ENCODE results near the gene HTR3D.
"Not testable (repeated sequence)": the region's sequence is repeated elsewhere in the genome, so short reads cannot be mapped to it uniquely, and the experiment has no call there.

Gene HTR3D

DNA sequence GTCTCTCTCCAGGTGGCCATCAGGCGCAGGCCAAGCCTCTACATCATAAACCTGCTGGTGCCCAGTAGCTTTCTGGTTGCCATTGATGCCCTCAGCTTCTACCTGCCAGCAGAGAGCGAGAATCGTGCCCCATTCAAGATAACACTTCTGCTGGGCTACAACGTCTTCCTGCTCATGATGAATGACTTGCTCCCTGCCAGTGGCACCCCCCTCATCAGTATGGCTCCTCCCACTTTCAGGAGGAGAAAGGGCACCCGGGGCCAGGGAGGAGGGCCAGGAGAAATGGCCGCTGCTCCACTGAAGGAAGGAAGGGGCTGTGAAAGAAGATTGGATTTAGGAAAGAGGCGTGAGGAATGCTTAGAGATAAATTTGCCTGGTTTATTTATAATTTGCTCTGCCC lies 27.9 kb downstream of the HTR3D start:
- FAIRE-seq = no peak
- no peak for DNase-seq (ENCODE audit: extremely low spot score, insufficient read length, low read depth)

DNA sequence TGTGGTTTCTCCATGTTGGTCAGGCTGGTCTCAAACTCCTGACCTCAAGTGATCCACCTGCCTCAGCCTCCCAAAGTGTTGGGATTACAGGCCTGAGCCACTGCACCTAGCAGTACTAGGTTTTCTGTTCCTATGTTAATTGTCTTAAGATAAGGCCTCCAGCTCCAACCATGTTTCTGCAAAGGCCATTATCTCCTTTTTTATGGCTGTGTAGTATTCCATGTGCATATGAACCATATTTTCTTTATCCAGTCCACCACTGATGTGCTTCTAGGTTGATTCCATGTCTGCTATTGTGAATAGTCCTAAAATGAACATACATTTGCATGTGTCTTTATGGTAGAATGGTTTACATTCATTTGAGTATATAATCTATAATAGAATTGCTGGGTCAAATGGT lies 31.1 kb downstream of the HTR3D start:
- FAIRE-seq (no peak), DNase-seq (ENCODE audit: extremely low spot score, insufficient read length, low read depth) (no peak)

DNA sequence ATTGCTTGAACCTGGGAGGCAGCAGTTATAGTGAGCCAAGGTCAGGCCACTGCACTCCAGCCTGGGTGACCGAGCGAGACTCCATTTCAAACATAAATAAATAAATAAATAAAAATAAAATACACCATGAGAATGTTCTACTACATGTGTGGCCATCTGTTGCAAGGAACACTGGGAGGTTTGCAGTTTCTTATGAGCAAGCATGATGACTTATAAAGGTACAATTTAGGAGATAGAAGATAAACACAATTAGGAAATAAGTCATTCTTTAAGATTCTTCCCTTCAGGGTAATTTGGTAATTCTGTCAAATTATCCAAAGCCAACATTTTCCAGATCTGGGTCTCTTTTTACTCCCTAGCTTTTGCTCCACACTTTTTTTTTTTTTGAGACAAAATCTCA lies 34.7 kb downstream of the HTR3D start:
- FAIRE-seq (no peak), DNase-seq (ENCODE audit: extremely low spot score, insufficient read length, low read depth) (no peak)

DNA sequence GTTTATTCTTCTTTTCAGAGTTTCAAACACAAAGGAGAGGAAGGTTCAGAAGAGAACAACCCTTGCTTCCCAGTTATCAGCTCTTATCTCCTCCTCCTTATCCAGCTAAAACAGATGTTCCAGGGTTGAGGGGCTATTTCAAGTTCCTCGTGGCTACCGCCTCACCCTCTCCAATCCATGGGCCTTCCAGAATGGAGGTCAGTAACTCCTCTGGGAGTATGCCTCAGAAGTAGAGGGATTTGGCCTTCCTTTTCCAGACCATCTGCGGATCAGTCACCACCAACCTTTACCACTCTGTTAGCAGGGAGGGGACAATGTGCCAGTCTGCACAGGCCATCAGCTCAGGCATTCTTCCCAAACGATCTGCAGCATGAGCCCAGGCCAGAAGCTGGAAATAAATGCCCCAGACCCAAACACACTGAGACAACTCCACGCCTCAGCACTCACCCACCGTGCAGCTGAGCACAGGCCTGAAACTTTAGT lies 36.1 kb downstream of the HTR3D start:
- FAIRE-seq = no peak

DNA sequence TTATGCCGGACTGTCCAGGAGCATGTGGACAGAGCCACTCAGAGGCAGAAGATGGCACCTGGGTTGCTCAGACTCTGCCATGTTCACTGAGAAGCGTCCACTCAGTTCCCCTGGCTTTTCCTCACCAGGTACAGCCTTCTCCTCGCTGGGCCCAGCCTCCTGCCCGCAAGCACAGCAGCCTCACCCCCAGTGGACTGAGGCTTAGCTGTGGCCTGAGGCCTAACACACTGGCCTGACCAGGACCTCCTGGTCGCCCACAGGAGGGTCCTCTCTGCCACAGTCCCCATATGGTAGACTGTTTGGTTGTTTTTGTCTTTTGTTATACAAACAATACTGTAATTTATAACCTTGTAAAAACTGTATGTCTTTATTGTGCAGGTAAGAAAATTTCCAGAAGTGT lies 36.8 kb downstream of the HTR3D start:
- FAIRE-seq = no peak

More for the DNA sequence above, 36.1 kb downstream of the HTR3D start:
- no peak for DNase-seq (ENCODE audit: extremely low spot score, insufficient read length, low read depth)

DNA sequence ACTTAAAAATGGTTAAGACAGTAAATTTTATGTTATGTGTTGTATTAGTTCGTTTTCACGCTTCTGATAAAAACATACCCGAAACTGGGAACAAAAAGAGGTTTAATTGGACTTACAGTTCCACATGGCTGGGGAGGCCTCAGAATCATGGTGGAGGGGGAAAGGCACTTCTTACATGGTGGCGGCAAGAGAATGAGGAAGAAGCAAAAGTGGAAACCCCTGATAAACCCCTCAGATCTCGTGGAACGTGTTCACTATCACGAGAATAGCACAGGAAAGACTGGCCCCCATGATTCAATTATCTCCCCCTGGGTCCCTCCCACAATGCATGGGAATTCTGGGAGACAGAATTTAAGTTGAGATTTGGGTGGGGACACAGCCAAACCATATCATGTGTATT lies 39.6 kb downstream of the HTR3D start:
- not testable (repeated sequence) for DNase-seq (ENCODE audit: extremely low spot score, insufficient read length, low read depth); FAIRE-seq

More for the DNA sequence above, 36.8 kb downstream of the HTR3D start:
- DNase-seq (ENCODE audit: extremely low spot score, insufficient read length, low read depth) = no peak

DNA sequence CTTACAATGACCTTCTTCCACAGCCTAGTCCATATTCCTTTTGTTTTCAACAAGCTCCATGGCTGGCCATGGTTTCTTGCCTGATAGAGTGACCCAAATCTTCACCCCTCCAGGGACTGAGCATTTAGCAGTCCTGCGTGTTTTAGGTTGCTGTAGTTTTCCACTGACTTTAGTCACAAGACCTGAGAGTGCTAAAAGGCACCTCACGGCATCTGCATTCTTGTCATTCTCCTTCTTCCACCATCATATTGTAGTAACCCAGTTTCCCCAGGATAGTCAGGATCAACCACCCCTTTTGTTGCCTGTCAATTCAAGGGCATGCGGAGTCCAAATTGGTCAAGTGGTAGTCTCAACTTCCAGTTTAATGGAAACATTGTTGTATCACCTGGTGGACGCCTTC lies 42.1 kb downstream of the HTR3D start:
- DNase-seq (ENCODE audit: extremely low spot score, insufficient read length, low read depth) = no peak
- FAIRE-seq = no peak

DNA sequence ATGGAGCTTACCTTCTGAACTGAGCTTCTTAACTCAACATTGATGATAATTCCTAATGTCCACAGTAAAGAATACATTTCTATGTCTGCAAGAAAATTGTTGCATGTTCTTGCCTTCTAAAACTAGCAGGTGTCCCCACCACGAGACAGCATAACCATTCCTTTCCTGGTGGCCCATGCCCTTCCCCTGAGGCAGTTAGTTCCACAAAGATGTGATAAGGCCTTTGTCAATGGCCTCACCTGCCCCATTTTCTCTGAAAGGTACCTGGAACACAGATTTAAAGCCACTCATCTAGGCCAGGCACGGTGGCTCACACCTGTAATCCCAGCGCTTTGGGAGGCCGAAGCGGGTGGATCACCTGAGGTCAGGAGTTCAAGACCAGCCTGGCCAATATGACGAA lies 44.4 kb downstream of the HTR3D start:
- no peak for FAIRE-seq

DNA sequence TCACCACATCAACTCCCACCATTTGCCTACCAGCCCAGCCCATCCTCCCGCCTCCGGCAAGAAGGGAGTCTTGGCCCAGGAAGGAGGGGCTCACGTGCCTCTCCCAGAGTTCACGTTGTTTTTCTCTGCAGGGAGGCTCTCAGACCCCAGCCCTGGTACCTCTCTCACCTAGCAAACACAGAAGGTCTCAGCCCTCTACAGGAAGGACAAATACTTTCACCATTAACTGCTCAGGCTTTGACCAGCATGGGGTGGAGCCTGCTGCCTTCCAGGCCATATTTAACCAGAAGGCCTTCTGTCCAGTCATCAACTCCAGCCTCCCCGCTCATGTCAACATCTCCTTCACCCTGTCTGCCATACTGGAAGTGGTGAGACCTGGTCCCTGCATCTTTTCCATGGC lies 46.3 kb downstream of the HTR3D start:
- FAIRE-seq (no peak), DNase-seq (ENCODE audit: extremely low spot score, insufficient read length, low read depth) (no peak)

More for the DNA sequence above, 44.4 kb downstream of the HTR3D start:
- no peak for DNase-seq (ENCODE audit: extremely low spot score, insufficient read length, low read depth)

DNA sequence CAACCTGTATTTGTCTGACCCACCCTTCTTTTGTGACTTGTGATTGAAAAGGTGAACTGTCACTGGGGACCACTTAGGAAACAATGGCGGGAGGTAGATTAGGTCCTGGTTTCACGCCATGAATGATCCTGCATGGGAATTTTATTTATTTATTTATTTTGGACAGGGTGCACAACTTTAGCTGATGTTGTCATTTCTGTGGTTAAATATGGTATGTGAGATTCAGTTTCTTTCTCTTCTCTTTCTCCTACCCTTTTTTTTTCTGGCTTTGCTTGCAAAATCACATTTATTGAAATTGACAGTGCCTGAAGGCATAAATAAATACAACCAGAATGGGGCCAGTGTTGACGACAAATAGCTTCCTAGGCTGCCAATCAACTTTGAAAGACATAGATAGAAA lies 47.3 kb downstream of the HTR3D start:
- no peak for DNase-seq (ENCODE audit: extremely low spot score, insufficient read length, low read depth)
- no peak for FAIRE-seq

DNA sequence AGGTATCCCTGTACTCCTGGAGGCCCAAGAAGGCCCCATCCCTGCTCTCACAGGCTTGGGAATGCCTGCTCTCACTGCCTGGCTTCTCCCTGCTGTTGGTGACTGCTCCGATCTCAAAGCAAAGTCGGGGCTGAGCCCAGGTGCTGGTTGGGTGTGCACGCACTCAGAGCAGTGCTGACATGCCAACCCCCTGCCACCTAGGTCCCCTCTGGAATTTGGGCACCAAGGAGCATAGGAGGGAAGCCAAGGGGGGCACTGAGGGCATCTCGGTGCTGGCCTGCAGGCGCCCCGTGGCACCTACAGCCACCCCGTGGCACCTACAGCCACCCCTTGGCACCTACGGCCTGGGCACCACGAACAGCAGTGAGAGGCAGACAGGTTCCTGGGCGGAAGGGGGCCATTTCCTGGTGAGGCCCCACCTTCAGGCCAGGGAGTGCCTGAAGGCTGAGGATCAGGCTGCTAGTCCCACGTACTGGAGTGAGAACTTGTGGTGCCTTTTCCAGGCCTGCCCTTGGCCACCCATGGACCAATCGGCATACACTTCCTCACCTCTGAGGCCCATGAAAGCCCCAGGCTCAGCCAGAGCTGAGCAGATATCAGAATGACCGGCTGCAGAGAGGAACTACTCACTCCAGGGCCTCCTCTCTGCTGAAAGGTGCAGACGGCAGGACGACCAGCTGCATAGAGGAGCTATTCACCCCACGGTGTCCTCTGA lies 49.7 kb downstream of the HTR3D start:
- FAIRE-seq (no peak), DNase-seq (ENCODE audit: extremely low spot score, insufficient read length, low read depth) (no peak)

DNA sequence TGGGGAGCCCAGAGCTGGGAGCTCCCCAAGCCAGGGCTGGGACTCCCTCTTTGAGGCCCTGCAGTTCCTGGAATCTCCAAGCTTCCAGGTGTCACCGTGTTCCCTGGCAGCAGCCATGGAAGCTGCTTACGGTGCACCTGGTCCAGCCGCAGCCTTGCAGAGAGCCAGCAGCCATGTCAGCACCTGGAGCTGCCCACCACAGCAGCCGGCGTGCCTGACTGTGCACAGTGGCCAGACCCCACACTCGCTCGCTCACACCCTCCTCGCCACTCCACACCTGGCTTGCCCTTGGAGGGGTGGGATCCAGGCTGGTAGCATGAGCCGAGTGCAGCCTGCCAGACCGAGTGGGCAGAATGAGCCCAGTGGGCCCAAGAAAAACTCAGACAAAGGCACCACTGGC lies 50.5 kb downstream of the HTR3D start:
- DNase-seq (ENCODE audit: extremely low spot score, insufficient read length, low read depth) = no peak
- no peak for FAIRE-seq

DNA sequence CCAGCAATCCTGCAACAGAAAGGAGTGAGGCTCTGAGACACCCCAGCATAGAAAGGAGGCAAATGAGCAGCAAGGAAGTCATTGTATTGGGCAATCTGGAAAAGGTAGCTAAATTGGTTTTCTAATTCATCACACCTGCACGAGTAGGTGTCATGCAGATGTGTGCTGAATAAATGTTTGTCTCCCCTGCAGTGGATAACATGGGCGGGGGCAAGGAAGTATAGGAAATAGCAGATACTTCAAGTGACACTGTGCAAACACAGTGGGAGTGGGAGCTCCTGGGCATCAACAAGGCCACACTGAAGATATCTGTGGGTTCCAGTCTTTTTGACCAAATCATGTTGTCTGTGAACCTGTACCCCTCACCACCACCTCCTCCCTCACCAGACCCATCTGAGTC lies 50.9 kb downstream of the HTR3D start:
- FAIRE-seq = no peak
- no peak for DNase-seq (ENCODE audit: extremely low spot score, insufficient read length, low read depth)

DNA sequence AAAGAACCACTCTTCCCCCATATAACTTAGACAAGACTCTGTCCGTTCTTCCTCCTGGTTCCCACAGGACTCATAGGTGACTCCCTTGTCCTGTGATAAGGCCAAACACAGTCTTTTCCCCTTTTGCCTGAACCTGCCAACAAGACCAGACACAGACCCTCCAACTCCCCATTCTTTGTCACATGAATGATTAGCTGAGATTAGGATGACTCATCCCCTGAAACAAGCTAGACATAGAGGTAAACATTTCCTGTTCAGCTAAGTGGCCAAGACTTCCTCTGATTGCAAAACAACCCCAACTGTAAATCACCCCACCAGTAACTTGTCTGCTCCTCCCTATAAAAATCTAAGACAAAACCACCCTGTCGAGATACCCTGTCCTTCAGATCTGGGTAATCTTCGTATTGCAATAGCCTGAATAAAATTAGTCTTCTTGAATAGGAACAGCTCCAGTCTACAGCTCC lies 53.9 kb downstream of the HTR3D start:
- no peak for FAIRE-seq

More for the DNA sequence above, 53.9 kb downstream of the HTR3D start:
- no peak for DNase-seq (ENCODE audit: extremely low spot score, insufficient read length, low read depth)

Measured in GM18507 (cell line).